Fibroblast of skin of scalp (primary cell): ENCODE measurements around the gene HMGA1.

Experiments
- DNase-seq: peaks from one replicate; pipeline ENCODE4 v3.0.0-alpha.2; 2013

Gene HMGA1

DNA sequence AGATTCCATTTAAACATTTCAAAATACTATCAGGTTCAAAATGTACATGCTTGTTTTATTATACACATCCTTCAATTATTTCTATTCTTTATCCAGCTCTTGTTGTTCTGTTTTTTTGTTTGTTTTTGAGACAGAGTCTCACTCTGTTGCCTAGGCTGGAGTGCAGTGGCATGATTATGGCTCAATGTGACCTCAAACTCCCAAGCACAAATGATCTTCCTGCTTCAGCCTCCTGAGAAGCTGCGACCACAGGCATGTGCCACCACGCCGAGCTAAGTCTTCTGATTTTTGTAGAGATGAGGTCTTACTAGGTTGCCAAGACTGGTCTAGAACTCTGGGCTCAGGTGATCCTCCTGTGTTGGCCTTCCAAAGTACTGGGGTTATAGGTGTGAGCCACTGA, 56.3 kb downstream of the HMGA1 start:
- DNase-seq = no peak

DNA sequence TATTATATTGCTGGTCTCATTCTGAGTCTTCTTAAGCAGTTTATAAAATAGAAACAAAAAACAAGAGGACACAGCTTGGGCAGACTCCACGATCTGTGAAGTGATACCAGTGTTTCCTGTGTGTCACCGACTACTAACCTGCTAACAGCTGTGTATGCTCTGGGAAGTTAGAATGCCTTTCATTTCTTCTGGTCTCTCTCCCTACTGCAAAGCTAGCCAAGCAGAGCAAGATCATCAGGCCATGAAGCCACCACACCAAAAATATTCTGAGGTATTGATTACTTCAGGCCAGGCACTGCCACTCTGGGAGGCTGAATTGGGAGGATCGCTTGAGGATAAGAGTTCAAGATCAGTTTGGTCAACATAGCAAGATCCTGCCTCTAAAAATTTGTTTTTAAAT, 59.0 kb downstream of the HMGA1 start:
- no peak for DNase-seq
